ENCODE data around the gene UCN2.
"Not testable (repeated sequence)": the region's sequence is repeated elsewhere in the genome, so short reads cannot be mapped to it uniquely, and the experiment has no call there.

- not testable (repeated sequence) for TF ChIP-seq CTCF, POLR2A (IDR thresholded peaks at IDR 0.05)
These were observed 32.9 kb downstream of the UCN2 start for GRCh38 chr3:48530701-48531100.
